ENCODE results near the gene EML6. TPM values are rescaled to one million over a fixed set of nuclear protein-coding genes. Genes with fewer than 3 reads are reported as not detected.

Gene EML6
- total and polyA plus RNA-seq, 12 donors: 0.07 to 1.5 (median 0.31) TPM

DNA sequence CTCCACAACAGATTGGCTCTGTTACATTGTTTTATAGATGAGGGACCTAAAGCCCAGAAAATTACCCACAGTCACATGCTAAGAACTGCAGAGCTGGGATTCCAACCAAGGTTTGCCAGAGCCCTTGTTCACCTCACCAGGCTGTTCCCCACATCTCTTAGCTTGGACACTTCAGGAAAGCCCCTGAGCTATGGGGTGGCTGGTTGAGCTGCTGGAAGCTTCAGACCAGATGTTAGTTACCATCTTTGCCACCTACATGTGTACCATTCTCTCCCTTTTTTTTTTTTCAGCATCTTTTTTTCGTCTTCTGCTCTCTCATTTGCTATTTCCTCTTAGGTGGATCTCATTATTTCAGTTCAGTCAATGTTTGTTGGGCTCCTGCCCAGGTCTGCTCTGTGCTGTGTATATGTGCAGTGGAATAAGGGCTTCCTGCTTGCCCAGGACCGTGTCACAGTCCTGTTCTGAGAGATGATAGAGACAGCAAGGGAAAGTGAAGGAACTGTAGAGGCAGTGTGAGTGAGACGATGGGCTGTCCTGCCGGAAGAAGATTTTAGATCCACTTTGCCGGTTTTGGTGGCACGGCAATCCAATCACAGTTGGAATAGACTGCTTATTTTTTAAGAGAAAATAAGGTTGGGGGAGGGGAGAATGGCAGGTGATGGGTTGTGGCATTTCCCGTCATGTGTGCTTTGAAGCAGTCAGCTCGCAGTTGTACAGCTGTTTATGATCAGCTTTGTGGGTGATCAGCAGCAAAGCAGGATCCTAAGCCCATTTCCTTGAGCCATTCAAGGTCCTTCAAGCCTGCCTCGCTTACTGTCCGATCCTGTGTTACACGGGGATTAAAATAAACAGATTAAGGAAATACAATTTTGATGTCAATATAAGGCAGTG, 174.2 kb downstream of the EML6 start:
- WGBS, 2 donors: 69 to 76% methylated on average over 11 of the region's 11 CpGs
- intact Hi-C loops (cut with DNase I): loop anchor here in 5 of 10 donors (2.0 to 10.0 kb wide), 4 partner anchors 115 to 280 kb away; no protein-coding TSS in a partner anchor

GRCh38 chr2:54898456-54899226, 175.2 kb downstream of the EML6 start:
- ATAC-seq (no peak), DNase-seq (no peak)
- Histone ChIP-seq H3K36me3 (no peaks in the 10 kb centered on the region), H3K9me3 (peaks cover 0 to 15% (median 8%) of the 10 kb centered on the region in 11 donors), H3K27me3 (no peaks in the 10 kb centered on the region), H3K27ac (no peak overlapping the region), H3K4me1 (peaks cover 0 to 1% (median 0%) of the 10 kb centered on the region in 9 donors), H3K4me3 (no peak overlapping the region)
- no peak for TF ChIP-seq CTCF (IDR thresholded peaks at IDR 0.05)
- WGBS, 2 donors: 86 to 87% methylated on average over 7 of the region's 7 CpGs
- intact Hi-C loops (cut with DNase I): loop anchor here in 5 of 10 donors (2.0 to 10.0 kb wide), 4 partner anchors 114 to 279 kb away; no protein-coding TSS in a partner anchor

More for the DNA sequence above, 174.2 kb downstream of the EML6 start:
- no peak for DNase-seq
- Histone ChIP-seq H3K27me3 (no peaks in the 10 kb centered on the region), H3K9me3 (peaks cover 0 to 15% (median 8%) of the 10 kb centered on the region in 11 donors), H3K4me3 (no peak overlapping the region), H3K27ac (no peak overlapping the region), H3K36me3 (no peaks in the 10 kb centered on the region), H3K4me1 (no peaks in the 10 kb centered on the region)
- no peak for TF ChIP-seq CTCF (IDR thresholded peaks at IDR 0.05)
- ATAC-seq: no peak

GRCh38 chr2:54899576-54900200, 176.2 kb downstream of the EML6 start:
- Histone ChIP-seq H3K27ac (no peak overlapping the region), H3K4me3 (no peak overlapping the region), H3K27me3 (no peaks in the 10 kb centered on the region), H3K36me3 (no peaks in the 10 kb centered on the region), H3K4me1 (peaks cover 0 to 12% (median 0%) of the 10 kb centered on the region in 9 donors), H3K9me3 (peaks cover 0 to 15% (median 8%) of the 10 kb centered on the region in 11 donors)
- DNase-seq: no peak
- intact Hi-C loops (cut with DNase I): loop anchor here in 9 of 10 donors (2.0 to 10.0 kb wide), 9 partner anchors 113 to 283 kb away; no protein-coding TSS in a partner anchor
- 82 to 85% methylated on average over 5 of the region's 5 CpGs for WGBS, 2 donors
- ATAC-seq: peak in 6 of 8 donors; percentile 52 to 76 (median 70)
- TF ChIP-seq CTCF (IDR thresholded peaks at IDR 0.05): peak; percentile 20 to 77 (median 63)

Measured in heart right ventricle (tissue), 16 donors.